Measurements from ENCODE around the gene CCL1. TPM values are rescaled to one million over a fixed set of nuclear protein-coding genes. Genes with fewer than 3 reads are reported as not detected.

CCL1 gene
- total RNA-seq, 1 experiment from 2014 or later, result not detected

Other genes with a start within 250 kb of the CCL1 start
- not detected in 2 replicates for gene CCL2, start 107.9 kb downstream of the CCL1 start, total RNA-seq (2014; rRNA removed; shearing (Covaris generic))
- not detected in 2 replicates for gene CCL7, start 93.0 kb downstream of the CCL1 start, total RNA-seq (2014; rRNA removed; shearing (Covaris generic))
- not detected in 2 replicates for gene CCL11, start 77.5 kb downstream of the CCL1 start, total RNA-seq (2014; rRNA removed; shearing (Covaris generic))
- not detected in 2 replicates for gene CCL8, start 43.8 kb downstream of the CCL1 start, total RNA-seq (2014; rRNA removed; shearing (Covaris generic))
- not detected in 2 replicates for gene CCL13, start 6.8 kb downstream of the CCL1 start, total RNA-seq (2014; rRNA removed; shearing (Covaris generic))
- gene TMEM132E, start 216.3 kb upstream of the CCL1 start, total RNA-seq (2014; rRNA removed; shearing (Covaris generic)), result 6.8 and 7.0 TPM in 2 replicates